Esophagus muscularis mucosa (tissue), 4 donors: ENCODE data around the gene ECSIT. TPM values are rescaled to one million over a fixed set of nuclear protein-coding genes. Genes with fewer than 3 reads are reported as not detected.
A peak's percentile ranks its signal among the peaks of the same experiment; 100 is the strongest.

Experiments used
- DNase-seq: peaks from one replicate; pipeline ENCODE4 v3.0.0-alpha.2; 2017; ENCODE audit errors: extremely low spot score
- H3K27ac ChIP-seq, 4 donors: fragments of 200-600 bp; sonication (generic); replicated peaks in 1 of 4; 1 replicate in 3 of 4; 2 replicates in 1 of 4; pipeline ENCODE4 v1.5.1; 2016 to 2019; ENCODE audit warnings: mild to moderate bottlenecking in 1 of 4
- H3K27me3 ChIP-seq, 4 donors: fragments of 200-600 bp; sonication (generic); one replicate each; pipeline versions ENCODE4 v1.5.1 to v1.6.0; 2016 to 2019
- H3K36me3 ChIP-seq, 4 donors: fragments of 200-600 bp; sonication (generic); one replicate each; pipeline ENCODE4 v1.5.1; 2016 to 2019
- H3K4me1 ChIP-seq, 4 donors: fragments of 200-600 bp; sonication (generic); one replicate each; pipeline ENCODE4 v1.5.1; 2016 to 2019
- H3K4me3 ChIP-seq, 4 donors: fragments of 200-600 bp; sonication (generic); 1 replicate in 2 of 4; 2 replicates in 2 of 4; pipeline ENCODE4 v1.5.1; 2016 to 2019; ENCODE audit warnings: mild to moderate bottlenecking in 4 of 4, moderate library complexity in 1 of 4
- H3K9me3 ChIP-seq, 4 donors: fragments of 200-600 bp; sonication (generic); 1 replicate in 3 of 4; 2 replicates in 1 of 4; pipeline ENCODE4 v1.5.1; 2016 to 2019
- CTCF ChIP-seq, 3 experiments: fragments of 200-600 bp in 2 of 3; fragments of 450-650 bp in 1 of 3; sonication (generic) in 2 of 3; IDR thresholded peaks; one replicate each; pipeline ENCODE4 v1.5.1; 2017 to 2019; ENCODE audit warnings: antibody characterized with exemption in 3 of 3, mild to moderate bottlenecking in 2 of 3, moderate library complexity in 1 of 3
- EP300 ChIP-seq: sonication (generic); formaldehyde crosslinking; IDR thresholded peaks from one replicate; pipeline ENCODE4 v1.6.1; 2017; ENCODE audit warnings: antibody characterized with exemption
- POLR2A ChIP-seq: fragments of 450-650 bp; IDR thresholded peaks from one replicate; pipeline ENCODE4 v1.6.1; 2017; ENCODE audit warnings: antibody characterized with exemption, moderate library complexity, mild to moderate bottlenecking, low read depth
- POLR2AphosphoS5 ChIP-seq, 2 donors: sonication (generic); formaldehyde crosslinking; IDR thresholded peaks; one replicate each; pipeline ENCODE4 v1.6.1; 2017; ENCODE audit warnings: antibody characterized with exemption in 2 of 2
- WGBS: methylation state at CpG from one replicate; pipeline ENCODE4 v1.1.5; 2018; 5-methylcytosine and 5-hydroxymethylcytosine counted together
- intact Hi-C: fragments of 100-400 bp; cut with DNase I; formaldehyde crosslinking; loops from one replicate; pipeline ENCODE4 v1.15.1; 2023
- total RNA-seq, 4 donors: library from RNA; depleted of rRNA; stranded (reverse); fragments of >200 nt; gene quantifications; one replicate each; pipeline versions ENCODE4 v1.1.0 to v1.2.1, GENCODE V29; 2016

The ECSIT gene
- total RNA-seq, 4 donors from 2014 or later: 72.7 to 97.5 (median 81.8) TPM

GRCh38 chr19:11485245-11485837 lies 43.6 kb downstream of the ECSIT start:
- no peak overlapping the region for H3K4me3 ChIP-seq
- 94% methylated on average over 9 of the region's 13 CpGs for WGBS
- peaks cover 8 to 69% (median 41%) of the 10 kb centered on the region in 4 donors for H3K36me3 ChIP-seq
- DNase-seq: no peak
- peaks cover 15 to 74% (median 36%) of the 10 kb centered on the region in 4 donors for H3K27me3 ChIP-seq
- no peaks in the 10 kb centered on the region for H3K9me3 ChIP-seq
- intact Hi-C loops: no loop called here
- TF ChIP-seq EP300: no peak
- TF ChIP-seq POLR2AphosphoS5 (IDR thresholded peaks at IDR 0.05): no peak
- TF ChIP-seq CTCF (IDR thresholded peaks at IDR 0.05): no peak
- TF ChIP-seq POLR2A: no peak
- H3K4me1 ChIP-seq: peaks cover 26 to 32% (median 30%) of the 10 kb centered on the region in 4 donors
- no peak overlapping the region for H3K27ac ChIP-seq

GRCh38 chr19:11483366-11484111 lies 45.4 kb downstream of the ECSIT start:
- H3K9me3 ChIP-seq: peaks cover 0 to 4% (median 0%) of the 10 kb centered on the region in 4 donors
- peaks cover 8 to 51% (median 30%) of the 10 kb centered on the region in 4 donors for H3K36me3 ChIP-seq
- peaks cover 36 to 45% (median 44%) of the 10 kb centered on the region in 4 donors for H3K4me1 ChIP-seq
- TF ChIP-seq EP300 (no peak), POLR2A (no peak), CTCF (IDR thresholded peaks at IDR 0.05) (no peak), POLR2AphosphoS5 (IDR thresholded peaks at IDR 0.05) (no peak)
- H3K27me3 ChIP-seq: peaks cover 15 to 88% (median 47%) of the 10 kb centered on the region in 4 donors
- DNase-seq: no peak
- H3K27ac ChIP-seq: no peak overlapping the region
- H3K4me3 ChIP-seq: no peak overlapping the region
- intact Hi-C loops: no loop called here
- 75% methylated on average over 21 of the region's 57 CpGs for WGBS

- Histone ChIP-seq H3K27me3 (peaks cover 15 to 86% (median 47%) of the 10 kb centered on the region in 4 donors), H3K9me3 (peaks cover 0 to 4% (median 0%) of the 10 kb centered on the region in 4 donors), H3K4me1 (peaks cover 36 to 45% (median 44%) of the 10 kb centered on the region in 4 donors), H3K27ac (peak overlapping the region in 1 of 4 donors; percentile 3), H3K4me3 (peak overlapping the region; percentile 38 to 54 (median 42)), H3K36me3 (peaks cover 8 to 42% (median 28%) of the 10 kb centered on the region in 4 donors)
- 19% methylated on average over 5 of the region's 58 CpGs for WGBS
- DNase-seq: peak; percentile 92
- intact Hi-C loops: no loop called here
- TF ChIP-seq POLR2A: no peak
- TF ChIP-seq CTCF (IDR thresholded peaks at IDR 0.05): peak; percentile 94 to 99 (median 96)
- TF ChIP-seq EP300: no peak
- peak in 1 of 2 donors; percentile 82 for TF ChIP-seq POLR2AphosphoS5 (IDR thresholded peaks at IDR 0.05)
These were observed 46.4 kb downstream of the ECSIT start for GRCh38 chr19:11482384-11483050.

- Histone ChIP-seq H3K4me1 (peaks cover 36 to 45% (median 44%) of the 10 kb centered on the region in 4 donors), H3K27me3 (peaks cover 15 to 79% (median 47%) of the 10 kb centered on the region in 4 donors), H3K36me3 (peaks cover 8 to 34% (median 20%) of the 10 kb centered on the region in 4 donors), H3K4me3 (peak overlapping the region; percentile 38 to 54 (median 42)), H3K9me3 (peaks cover 0 to 4% (median 0%) of the 10 kb centered on the region in 4 donors), H3K27ac (peak overlapping the region in 1 of 4 donors; percentile 3)
- TF ChIP-seq EP300: no peak
- TF ChIP-seq POLR2A: no peak
- no peak for TF ChIP-seq CTCF (IDR thresholded peaks at IDR 0.05)
- TF ChIP-seq POLR2AphosphoS5 (IDR thresholded peaks at IDR 0.05): no peak
- intact Hi-C loops: no loop called here
- 11% methylated on average over 22 of the region's 50 CpGs for WGBS
- no peak for DNase-seq
These were observed 47.2 kb downstream of the ECSIT start for GRCh38 chr19:11481534-11482383.
